ENCODE measurements around the gene SGTA.
"Not testable (repeated sequence)": the region's sequence is repeated elsewhere in the genome, so short reads cannot be mapped to it uniquely, and the experiment has no call there.

SGTA gene

GRCh38 chr19:2713170-2713569 is 69.9 kb downstream of the SGTA start:
- not testable (repeated sequence) for DNase-seq (ENCODE audit: low spot score)

- DNase-seq (ENCODE audit: low spot score) = no peak
Observed at GRCh38 chr19:2711875-2712205, 71.2 kb downstream of the SGTA start.

- peak; percentile 25 for DNase-seq (ENCODE audit: low spot score)
Observed at GRCh38 chr19:2711172-2711874, 71.8 kb downstream of the SGTA start.

GRCh38 chr19:2706251-2706650 is 76.8 kb downstream of the SGTA start:
- no peak for DNase-seq (ENCODE audit: low spot score)

Measured in D341Med (cell line).